HepG2 (cell line): ENCODE data around the gene SAMD14. TPM values are rescaled to one million over a fixed set of nuclear protein-coding genes. Genes with fewer than 3 reads are reported as not detected.

Experiments used
- CC2D1A ChIP-seq: sonication (generic); formaldehyde crosslinking; IDR thresholded peaks from 2 replicates; pipeline ENCODE4 v1.8.1; 2023; ENCODE audit warnings: mild to moderate bottlenecking, missing genetic modification reagents
- CHD2 ChIP-seq: IDR thresholded peaks from 2 replicates; pipeline ENCODE4 v1.6.1; 2011; ENCODE audit warnings: low read depth, low read length, improper control_type of control experiment
- HCFC1 ChIP-seq: fragments of 150-350 bp; IDR thresholded peaks from 2 replicates; pipeline ENCODE4 v1.6.1; 2014; ENCODE audit warnings: low read depth, low read length
- NFE2 ChIP-seq: sonication (generic); formaldehyde crosslinking; IDR thresholded peaks from 2 replicates; pipeline ENCODE4 v1.4.0; 2020; ENCODE audit warnings: missing genetic modification reagents
- PBX2 ChIP-seq: IDR thresholded peaks from 2 replicates; pipeline ENCODE4 v1.6.1; 2016; ENCODE audit warnings: control low read depth
- ZBTB39 ChIP-seq: sonication (generic); formaldehyde crosslinking; IDR thresholded peaks from 2 replicates; pipeline ENCODE4 v1.5.0; 2020; ENCODE audit warnings: missing genetic modification reagents
- ZNF503 ChIP-seq: sonication (generic); formaldehyde crosslinking; IDR thresholded peaks from 2 replicates; pipeline ENCODE4 v1.4.0; 2020; ENCODE audit warnings: missing genetic modification reagents
- ZNF580 ChIP-seq: IDR thresholded peaks from 2 replicates; pipeline ENCODE4 v1.6.1; 2016; ENCODE audit warnings: low read depth, borderline replicate concordance
- ZNF766 ChIP-seq: sonication (generic); formaldehyde crosslinking; IDR thresholded peaks from 2 replicates; pipeline ENCODE4 v1.5.0; 2020; ENCODE audit warnings: missing genetic modification reagents, borderline replicate concordance
- ZSCAN31 ChIP-seq: sonication (generic); formaldehyde crosslinking; IDR thresholded peaks from 2 replicates; pipeline ENCODE4 v1.5.0; 2020; ENCODE audit warnings: low read depth, mild to moderate bottlenecking, missing genetic modification reagents
- polyA plus RNA-seq, 8 experiments: library from polyadenylated mRNA; depleted of rRNA in 3 of 8; stranded (reverse) in 7 of 8; unstranded in 1 of 8; fragments of >200 nt; fragmentation: Illumina TruSeq in 4 of 8; extraction: Trizol in 4 of 8; gene quantifications; 2 replicates each; pipeline versions ENCODE4 v1.2.1 to v1.2.3, GENCODE V29; 2011 to 2016; ENCODE audit warnings: low read depth in 4 of 8, missing spikeins in 1 of 8, mixed read lengths in 1 of 8; ENCODE audit not compliant: insufficient read depth in 1 of 8
- total RNA-seq, 5 experiments: library from RNA; depleted of rRNA; stranded (reverse); fragments of >200 nt; fragmentation: Illumina TruSeq; extraction: Trizol; gene quantifications; 2 replicates each; pipeline ENCODE4 v1.2.3, GENCODE V29; 2016; ENCODE audit warnings: low read depth in 1 of 5
- TF ChIP-seq, protein P1 (sequence below): sonication (generic); formaldehyde crosslinking; IDR thresholded peaks from 2 replicates; pipeline ENCODE4 v1.4.0; 2020; ENCODE audit warnings: mild to moderate bottlenecking, missing genetic modification reagents
- TF ChIP-seq, protein P2 (sequence below): sonication (generic); formaldehyde crosslinking; IDR thresholded peaks from 2 replicates; pipeline ENCODE4 v1.8.0; 2022; ENCODE audit warnings: low read depth, missing genetic modification reagents
- TF ChIP-seq, protein P3 (sequence below): sonication (generic); formaldehyde crosslinking; IDR thresholded peaks from 2 replicates; pipeline ENCODE4 v1.9.0; 2021; ENCODE audit warnings: missing genetic modification reagents, mild to moderate bottlenecking, borderline replicate concordance

SAMD14 gene
- total and polyA plus RNA-seq, 2 of the 13 experiments (the other 11 are each of a cell fraction or from before 2014, with no cell fraction given): 0.07 to 0.22 TPM

DNA sequence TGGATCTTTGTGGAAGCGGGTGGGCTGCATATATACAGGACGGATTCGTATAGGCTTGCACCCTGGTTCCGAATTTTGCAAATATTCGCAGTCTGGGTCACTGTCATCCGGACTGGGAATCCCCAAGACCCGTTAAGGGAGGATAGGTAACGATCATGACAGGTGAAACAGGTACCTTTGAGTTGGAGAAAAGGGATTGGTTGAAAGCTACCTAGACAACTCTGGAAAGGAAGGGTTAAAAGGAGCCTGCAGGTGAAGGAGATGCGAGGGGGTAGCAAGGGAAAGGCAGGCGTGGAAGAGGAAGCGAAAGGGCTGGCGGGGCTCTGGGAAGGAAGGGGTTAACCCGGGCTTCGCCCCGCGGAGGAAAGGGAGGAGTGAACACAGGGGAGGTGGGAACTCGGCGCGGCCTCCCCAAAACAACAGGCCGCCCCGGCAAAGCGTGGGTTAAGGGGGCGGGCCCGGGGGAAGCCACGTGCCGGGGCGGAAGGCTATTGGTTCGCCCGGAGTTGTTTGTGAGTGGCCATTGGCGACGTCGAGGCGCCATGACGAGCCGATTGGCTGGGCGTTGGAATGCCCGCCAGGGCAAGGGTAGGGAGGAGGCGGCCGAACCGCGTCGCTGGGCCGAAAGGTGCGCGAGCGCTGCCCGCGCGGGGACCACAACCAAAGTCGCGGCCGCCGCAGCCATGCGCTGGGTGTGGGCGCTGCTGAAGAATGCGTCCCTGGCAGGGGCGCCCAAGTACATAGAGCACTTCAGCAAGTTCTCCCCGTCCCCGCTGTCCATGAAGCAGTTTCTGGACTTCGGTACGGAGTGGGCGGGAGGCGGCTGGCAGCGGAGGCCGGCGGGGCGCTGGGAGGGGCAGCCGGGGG, 35.0 kb downstream of the SAMD14 start, which contains the start of gene PDK2 (continued):
- TF ChIP-seq, protein P1, sequence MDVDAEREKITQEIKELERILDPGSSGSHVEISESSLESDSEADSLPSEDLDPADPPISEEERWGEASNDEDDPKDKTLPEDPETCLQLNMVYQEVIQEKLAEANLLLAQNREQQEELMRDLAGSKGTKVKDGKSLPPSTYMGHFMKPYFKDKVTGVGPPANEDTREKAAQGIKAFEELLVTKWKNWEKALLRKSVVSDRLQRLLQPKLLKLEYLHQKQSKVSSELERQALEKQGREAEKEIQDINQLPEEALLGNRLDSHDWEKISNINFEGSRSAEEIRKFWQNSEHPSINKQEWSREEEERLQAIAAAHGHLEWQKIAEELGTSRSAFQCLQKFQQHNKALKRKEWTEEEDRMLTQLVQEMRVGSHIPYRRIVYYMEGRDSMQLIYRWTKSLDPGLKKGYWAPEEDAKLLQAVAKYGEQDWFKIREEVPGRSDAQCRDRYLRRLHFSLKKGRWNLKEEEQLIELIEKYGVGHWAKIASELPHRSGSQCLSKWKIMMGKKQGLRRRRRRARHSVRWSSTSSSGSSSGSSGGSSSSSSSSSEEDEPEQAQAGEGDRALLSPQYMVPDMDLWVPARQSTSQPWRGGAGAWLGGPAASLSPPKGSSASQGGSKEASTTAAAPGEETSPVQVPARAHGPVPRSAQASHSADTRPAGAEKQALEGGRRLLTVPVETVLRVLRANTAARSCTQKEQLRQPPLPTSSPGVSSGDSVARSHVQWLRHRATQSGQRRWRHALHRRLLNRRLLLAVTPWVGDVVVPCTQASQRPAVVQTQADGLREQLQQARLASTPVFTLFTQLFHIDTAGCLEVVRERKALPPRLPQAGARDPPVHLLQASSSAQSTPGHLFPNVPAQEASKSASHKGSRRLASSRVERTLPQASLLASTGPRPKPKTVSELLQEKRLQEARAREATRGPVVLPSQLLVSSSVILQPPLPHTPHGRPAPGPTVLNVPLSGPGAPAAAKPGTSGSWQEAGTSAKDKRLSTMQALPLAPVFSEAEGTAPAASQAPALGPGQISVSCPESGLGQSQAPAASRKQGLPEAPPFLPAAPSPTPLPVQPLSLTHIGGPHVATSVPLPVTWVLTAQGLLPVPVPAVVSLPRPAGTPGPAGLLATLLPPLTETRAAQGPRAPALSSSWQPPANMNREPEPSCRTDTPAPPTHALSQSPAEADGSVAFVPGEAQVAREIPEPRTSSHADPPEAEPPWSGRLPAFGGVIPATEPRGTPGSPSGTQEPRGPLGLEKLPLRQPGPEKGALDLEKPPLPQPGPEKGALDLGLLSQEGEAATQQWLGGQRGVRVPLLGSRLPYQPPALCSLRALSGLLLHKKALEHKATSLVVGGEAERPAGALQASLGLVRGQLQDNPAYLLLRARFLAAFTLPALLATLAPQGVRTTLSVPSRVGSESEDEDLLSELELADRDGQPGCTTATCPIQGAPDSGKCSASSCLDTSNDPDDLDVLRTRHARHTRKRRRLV: no peak; the same call in 1 of the 2 replicates
- TF ChIP-seq ZNF503 (CRISPR knock-in tag): peak; percentile 3
- TF ChIP-seq HCFC1: no peak
- TF ChIP-seq, protein P2, sequence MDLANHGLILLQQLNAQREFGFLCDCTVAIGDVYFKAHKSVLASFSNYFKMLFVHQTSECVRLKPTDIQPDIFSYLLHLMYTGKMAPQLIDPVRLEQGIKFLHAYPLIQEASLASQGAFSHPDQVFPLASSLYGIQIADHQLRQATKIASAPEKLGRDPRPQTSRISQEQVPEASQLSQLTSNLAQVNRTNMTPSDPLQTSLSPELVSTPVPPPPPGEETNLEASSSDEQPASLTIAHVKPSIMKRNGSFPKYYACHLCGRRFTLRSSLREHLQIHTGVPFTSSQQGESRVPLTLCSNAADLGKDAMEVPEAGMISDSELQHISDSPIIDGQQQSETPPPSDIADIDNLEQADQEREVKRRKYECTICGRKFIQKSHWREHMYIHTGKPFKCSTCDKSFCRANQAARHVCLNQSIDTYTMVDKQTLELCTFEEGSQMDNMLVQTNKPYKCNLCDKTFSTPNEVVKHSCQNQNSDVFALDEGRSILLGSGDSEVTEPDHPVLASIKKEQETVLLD (CRISPR knock-in tag): peak; percentile 56; the same call in 1 of the 2 replicates
- TF ChIP-seq CHD2: no peak; the same call in 1 of the 2 replicates
- no peak for TF ChIP-seq PBX2 (CRISPR knock-in tag)
- no peak for TF ChIP-seq ZNF766
- peak; percentile 90 for TF ChIP-seq ZBTB39
- peak; percentile 90; the same call in 1 of the 2 replicates for TF ChIP-seq ZNF580 (CRISPR knock-in tag)
- TF ChIP-seq, protein P3, sequence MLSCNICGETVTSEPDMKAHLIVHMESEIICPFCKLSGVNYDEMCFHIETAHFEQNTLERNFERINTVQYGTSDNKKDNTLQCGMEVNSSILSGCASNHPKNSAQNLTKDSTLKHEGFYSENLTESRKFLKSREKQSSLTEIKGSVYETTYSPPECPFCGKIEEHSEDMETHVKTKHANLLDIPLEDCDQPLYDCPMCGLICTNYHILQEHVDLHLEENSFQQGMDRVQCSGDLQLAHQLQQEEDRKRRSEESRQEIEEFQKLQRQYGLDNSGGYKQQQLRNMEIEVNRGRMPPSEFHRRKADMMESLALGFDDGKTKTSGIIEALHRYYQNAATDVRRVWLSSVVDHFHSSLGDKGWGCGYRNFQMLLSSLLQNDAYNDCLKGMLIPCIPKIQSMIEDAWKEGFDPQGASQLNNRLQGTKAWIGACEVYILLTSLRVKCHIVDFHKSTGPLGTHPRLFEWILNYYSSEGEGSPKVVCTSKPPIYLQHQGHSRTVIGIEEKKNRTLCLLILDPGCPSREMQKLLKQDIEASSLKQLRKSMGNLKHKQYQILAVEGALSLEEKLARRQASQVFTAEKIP (CRISPR knock-in tag): no peak
- TF ChIP-seq NFE2 (CRISPR knock-in tag): 0 out of 2 replicates have a peak, but pooled peaks have one; percentile 21
- TF ChIP-seq CC2D1A (CRISPR knock-in tag): peak; percentile 79; the same call in 1 of the 2 replicates
- TF ChIP-seq ZSCAN31: peak; percentile 47
